ACHN (cell line): ENCODE measurements around the gene MAGI2.
"Not testable (repeated sequence)": the region's sequence is repeated elsewhere in the genome, so short reads cannot be mapped to it uniquely, and the experiment has no call there.

Source experiments
- DNase-seq: peaks from one replicate; pipeline ENCODE4 v3.0.0-alpha.2; 2015
- in situ Hi-C: cut with HindIII; loops from 2 replicates; pipeline ENCODE4 v1.10.0; 2017; ENCODE audit warnings: low sequenced_read_pairs, low pct_ligation_motif_present, low pct_unique_long_range_greater_than_20kb

Gene MAGI2

DNA sequence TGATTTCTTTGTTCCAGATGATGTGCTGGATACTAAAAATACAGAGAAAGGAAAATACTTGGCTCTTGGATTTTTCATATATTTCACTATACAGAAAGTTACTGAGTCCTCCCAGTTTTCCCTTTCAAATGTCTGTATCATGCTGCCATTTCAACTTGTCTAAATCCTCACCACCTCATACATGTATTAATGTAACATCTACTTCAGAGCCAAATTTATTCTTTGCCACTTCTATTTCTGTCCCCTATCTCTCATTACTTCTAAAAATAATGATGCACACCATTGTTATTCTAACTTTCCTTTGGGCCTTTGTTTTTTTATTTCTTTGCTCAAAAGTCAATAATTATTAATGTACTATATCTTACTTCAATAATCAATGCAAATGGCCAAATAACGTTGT, 312.2 kb downstream of the MAGI2 start:
- DNase-seq = no peak
- in situ Hi-C loops = no loop called here

DNA sequence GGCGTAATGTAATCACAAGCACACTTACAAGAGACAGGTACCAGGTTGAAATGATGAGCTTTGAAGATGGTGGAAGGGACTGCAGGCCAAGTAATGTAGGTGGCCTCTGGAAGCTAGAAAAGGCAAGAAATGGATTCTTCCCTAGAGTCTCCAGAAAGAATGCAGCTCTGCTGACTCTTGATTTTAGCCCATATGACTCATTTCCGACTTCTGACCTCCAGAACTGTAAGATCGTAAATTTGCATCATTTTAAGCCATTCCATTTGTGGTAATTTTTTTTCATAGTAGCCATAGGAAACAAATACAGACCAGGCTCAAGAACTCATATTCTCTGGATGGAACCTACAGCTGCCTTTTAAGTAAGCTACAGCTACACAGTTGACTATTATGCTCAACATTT, 315.5 kb downstream of the MAGI2 start:
- in situ Hi-C loops = no loop called here
- DNase-seq = no peak

DNA sequence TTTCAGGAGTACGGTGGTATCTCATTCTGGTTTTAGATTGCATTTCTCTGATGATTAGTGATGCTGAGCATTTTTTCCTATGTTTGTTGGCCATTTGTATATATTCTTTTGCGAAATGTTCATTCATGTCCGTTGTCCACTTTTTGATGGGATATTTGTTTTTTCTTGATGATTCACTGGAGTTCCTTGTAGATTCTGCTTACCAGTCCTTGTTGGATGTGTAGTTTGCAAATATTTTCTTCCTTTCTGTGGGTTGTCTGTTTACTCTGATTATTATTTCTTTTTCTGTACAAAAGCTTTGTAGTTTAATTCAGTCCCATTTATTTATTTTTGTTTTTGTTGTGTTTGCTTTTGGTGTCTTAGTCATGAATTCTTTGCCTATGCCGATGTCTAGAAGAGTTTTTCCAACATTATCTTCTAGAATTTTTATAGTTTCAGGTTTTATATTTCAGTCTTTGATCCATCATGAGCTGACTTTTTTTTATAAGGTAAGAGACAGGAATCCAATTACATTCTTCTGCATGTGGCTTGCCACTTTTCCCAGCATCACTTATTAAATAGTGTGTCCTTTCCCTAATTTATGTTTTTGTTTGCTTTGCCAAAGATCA, 320.5 kb downstream of the MAGI2 start:
- in situ Hi-C loops = no loop called here
- DNase-seq = no peak

DNA sequence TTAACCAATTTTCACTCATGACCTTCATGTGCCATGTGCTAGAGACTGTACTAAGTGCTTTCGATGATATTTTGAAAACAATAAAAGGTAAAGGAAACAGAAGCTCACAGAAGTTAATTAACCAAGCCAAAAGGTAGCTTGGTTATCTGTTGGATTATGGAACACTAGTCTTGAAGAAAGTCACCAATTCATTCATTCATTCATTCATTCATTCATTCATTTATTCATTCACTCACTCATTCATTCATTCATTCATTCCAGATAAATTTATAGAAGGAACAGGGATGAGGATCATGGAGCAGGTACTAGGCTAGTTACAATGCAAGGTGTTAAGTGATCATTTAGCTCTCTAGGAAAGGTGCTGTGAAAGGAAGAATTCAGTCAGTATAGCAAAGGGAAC, 322.8 kb downstream of the MAGI2 start:
- in situ Hi-C loops = no loop called here
- no peak for DNase-seq

DNA sequence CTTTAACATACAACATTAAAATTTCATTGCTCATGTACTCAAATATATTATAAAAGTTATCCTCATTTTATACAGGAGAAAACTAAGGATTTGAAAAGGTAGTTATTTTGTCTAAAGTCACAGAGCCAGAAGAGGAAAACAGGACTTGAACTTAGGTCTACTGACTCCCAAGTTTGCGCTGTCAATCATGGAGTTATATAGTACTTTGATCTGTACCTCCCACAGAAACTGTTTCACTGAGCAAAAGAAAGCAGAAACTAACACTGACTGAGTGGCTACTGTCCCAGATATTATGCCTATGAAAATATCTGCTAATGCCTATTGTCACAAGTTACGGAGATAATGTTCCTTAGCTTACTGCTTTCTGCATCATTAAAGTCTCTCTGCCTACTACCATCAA, 329.1 kb downstream of the MAGI2 start:
- in situ Hi-C loops = no loop called here
- DNase-seq = no peak

DNA sequence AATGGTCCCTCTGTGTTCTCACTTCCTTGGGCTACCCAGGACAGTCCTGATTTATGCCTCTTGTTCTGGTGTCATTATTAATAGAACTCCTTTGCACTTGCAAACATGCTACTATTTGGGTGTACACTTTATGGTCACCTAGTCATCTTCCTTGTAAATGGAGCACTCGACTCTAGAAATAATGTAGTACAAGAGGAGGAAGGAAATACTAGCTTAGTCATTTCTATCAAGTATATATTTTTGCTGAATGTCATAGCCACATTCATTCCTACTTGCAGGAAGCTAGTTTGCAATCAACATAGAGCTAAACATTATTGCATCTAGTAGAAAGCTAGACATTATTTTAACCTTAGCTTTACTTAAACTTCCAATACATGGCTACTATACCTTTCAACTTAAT, 335.3 kb downstream of the MAGI2 start:
- no peak for DNase-seq
- in situ Hi-C loops = no loop called here

DNA sequence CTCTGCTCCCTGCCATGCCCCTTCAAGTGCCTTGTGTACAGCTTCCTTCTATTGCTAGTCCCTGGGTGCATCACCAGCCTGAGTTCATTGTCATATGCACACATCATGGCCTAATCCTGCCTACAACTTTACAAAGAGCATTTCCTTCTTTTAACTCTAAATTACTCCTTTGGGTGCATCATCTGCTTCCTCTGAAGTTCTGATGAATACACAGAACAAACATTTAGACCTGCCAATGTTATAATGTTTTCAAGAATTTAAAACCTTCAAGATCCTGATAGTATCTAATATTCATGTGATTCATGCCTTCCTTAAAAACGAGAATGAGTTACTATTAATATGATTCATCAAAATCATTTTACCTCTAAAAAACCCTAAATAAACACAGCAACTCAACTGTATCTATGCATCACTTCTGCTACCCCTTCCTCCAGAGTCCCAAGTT, 357.1 kb downstream of the MAGI2 start:
- no peak for DNase-seq
- in situ Hi-C loops = no loop called here

DNA sequence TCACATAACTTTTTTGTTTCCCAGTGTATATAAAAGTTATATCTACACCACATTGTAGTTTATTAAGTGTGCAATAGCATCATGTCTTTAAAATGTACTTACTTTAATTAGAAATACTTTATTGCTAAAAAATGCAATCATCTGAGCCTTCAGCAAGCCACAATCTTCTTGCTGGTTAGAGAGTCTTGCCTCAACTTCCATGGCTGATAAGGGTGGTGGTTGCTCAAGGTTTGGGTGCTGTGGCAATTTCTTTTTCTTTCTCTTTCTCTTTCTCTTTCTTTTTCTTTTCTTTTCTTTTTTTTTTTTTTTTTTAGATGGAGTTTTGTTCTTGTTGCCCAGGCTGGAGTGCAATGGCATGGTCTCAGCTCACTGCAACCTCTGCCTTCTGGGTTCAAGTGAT, 360.0 kb downstream of the MAGI2 start:
- no peak for DNase-seq
- in situ Hi-C loops = no loop called here

DNA sequence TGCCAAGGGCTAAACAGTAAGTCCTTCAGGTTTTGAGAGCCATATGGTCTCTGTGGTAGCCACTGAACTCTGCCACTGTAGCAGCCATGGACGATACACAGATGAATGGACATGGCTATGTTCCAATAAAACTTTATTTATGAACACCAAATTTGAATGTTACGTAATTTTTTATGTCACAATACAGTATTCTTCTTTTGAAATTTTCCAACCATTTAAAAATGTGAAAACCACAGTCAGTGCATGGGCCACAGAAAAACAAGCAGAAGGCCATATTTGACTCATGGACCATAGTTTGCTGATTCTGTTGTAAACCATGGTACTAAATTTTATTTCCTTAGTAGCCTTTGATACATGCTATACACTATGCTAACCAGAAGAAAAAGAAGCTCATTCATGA, 361.8 kb downstream of the MAGI2 start:
- DNase-seq = no peak
- in situ Hi-C loops = no loop called here

DNA sequence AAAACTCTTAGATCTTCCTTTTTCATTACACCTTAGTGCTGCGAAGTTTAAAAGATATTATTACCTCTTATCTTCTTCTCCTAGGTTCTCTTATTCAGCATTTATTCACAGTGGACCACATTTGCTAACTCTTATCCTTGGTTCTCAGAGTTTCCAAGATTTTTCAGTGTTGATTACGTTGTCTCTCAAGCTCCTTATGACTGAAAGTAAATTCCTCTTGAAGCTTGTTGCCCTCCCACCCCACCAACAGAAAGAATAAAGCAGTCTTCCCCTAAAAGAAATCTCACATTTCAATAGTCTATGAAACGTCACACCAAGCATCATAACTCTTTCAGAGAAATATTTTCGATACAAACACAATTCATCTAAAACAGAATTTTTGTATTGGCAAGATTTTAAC, 362.5 kb downstream of the MAGI2 start:
- no peak for DNase-seq
- in situ Hi-C loops = no loop called here

DNA sequence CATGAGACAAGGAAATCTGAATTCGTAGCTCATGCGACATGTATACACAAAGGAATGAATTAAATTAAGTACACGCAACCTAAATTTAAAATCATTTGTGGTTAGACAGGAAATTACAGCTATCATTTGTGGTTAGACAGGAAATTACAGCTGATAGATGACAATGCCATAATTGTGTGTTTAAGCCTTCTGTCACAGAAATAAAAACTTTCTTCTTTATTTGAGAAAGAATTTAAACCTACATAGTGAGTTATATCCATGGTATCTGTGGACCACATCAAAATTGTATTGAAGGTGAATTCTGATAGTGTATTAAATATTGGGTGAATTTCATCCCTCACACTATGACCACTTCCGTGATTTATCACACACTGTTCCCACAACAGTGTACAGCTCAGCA, 362.9 kb downstream of the MAGI2 start:
- no peak for DNase-seq
- in situ Hi-C loops = no loop called here

DNA sequence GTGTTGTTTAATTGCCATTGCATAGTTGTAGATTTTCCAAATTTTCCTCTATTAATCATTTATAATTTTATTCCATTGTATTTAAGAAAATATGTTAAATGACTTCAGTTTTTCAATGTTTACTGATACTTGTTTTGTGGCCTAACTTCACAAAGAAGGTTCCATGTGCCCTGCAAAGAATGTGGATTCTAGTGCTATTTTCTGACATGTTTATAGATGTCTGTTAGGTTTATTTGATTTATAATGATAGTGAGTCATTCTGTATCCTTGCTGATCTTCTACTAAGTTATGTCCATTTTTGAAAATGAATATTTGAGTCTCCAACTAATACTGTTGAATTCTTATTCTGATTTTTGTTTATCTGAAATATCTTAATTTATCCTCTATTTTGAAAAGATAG, 369.0 kb downstream of the MAGI2 start:
- no peak for DNase-seq
- in situ Hi-C loops = no loop called here

DNA sequence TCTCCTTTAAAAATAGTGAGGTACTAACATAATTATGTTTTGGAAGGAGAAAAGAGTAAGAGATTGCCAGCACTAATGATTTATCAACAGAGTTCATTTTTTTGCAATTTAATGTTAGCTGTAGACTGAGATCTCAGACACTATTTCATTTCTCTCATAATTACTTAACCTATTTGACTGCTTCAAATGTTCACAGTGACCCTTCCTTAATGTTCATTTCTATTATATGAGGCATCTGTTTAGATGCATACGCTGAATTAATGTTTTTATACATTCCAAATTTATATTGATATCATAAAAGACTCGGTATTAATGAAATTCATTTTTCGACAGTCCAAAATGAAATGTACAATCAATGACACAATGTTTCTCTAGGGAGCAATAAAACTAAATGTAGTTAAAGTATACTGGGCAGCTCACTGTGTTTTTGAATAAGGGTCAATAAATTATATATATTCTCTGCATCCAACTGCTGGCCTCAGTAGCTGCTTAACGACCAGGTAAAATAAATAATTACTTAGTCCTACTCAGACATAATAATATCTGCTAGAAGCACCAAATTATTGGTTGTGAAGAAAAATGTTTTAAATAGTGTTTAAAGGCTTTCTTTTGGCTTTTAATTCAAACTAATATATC, 373.4 kb downstream of the MAGI2 start:
- no peak for DNase-seq
- in situ Hi-C loops = no loop called here

DNA sequence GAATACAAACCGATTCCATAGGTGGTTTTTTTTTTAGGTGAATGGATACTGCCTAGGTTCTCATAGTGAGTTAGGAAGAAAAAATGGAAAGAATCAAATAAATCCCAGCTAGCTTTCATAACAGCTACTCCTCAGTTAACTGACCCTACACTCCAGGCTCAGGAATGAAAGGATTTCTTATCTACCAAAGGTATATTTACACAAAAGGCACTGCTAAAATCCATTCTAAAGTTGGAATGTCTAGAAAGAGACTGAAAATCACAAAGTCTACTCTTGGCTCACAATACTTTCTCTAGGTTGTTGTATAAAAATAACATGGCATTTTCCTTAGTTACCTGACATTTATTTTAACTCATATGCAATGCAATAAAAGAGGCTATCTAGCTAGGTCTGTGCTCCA, 375.2 kb downstream of the MAGI2 start:
- in situ Hi-C loops = no loop called here
- no peak for DNase-seq

DNA sequence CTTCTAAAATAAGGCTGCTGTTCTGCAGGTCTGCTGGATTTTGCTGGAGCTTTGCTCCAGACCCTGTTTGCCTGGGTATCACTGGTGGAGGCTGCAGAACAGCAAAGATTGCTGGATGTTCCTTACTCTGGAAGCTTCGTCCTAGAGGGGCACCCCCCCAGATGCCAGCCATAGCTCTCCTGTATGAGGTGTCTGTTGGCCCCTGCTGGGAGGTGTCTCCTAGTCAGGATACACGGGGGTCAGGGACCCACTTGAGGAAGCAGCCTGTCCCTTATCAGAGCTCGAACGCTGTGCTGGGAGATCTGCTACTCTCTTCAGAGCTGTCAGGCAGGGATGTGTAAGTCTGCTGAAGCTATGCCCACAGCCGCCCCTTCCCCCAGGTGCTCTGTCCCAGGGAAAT, 382.3 kb downstream of the MAGI2 start:
- DNase-seq, in situ Hi-C loops: not testable (repeated sequence)

DNA sequence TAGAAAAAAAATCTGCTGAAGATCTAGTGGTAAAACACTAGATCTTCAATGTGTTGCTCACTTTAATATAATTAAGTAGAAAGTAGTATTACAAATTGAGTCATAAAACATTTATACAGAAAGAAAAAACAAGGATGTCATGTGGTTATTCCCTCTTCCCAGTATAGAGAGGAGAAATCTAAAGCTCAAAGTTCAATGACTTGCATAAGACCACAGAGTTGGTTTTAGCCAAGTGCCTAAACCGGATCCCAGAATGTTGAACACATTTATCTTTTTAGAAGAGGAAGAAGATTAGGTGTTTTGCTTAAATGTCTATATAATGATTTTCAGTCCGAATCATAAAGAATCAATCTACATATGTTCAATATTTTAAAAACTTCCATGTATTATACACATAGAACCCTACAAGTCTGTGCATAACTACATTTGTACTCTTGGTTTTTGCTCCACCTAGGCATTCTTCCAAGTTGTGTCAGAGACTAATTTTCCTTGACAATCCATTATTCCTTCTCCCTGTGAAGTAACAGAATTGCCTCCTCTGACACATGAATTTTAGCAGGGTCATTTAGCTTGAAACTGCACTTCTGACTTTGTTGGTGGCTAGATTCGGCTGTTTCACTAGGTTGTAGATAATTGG, 389.2 kb downstream of the MAGI2 start:
- in situ Hi-C loops = no loop called here
- no peak for DNase-seq

DNA sequence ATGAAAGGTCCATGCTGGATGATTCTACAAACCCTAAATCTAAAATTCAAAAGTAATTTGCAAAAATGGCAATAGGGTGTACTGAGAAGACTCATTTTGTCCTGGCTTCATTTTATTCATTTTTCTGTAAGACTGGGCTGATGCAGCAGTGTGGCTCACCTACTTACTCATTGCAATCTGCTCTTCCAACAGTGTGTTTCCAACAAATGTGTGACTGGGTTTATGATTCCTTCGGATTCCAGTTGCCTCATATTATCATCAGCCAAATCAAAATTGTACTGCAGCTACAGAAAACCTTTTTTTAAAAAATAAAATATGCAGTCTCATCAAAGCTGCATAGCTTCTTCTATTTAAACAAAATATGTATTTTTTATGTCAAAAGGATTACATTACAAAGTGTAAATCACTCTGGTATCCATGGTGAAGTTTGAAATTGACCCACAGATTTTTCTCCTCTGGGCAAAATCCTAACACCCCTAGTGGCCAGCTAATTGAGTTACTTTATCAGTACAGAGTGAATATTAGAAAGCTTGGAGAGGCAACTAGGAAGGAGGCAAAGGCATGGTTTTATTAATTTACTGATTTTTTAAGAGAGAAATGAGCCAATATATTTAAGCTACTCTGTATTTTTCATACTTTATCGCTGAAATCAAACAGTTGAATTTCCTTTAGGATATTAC, 390.3 kb downstream of the MAGI2 start:
- in situ Hi-C loops = no loop called here
- no peak for DNase-seq

DNA sequence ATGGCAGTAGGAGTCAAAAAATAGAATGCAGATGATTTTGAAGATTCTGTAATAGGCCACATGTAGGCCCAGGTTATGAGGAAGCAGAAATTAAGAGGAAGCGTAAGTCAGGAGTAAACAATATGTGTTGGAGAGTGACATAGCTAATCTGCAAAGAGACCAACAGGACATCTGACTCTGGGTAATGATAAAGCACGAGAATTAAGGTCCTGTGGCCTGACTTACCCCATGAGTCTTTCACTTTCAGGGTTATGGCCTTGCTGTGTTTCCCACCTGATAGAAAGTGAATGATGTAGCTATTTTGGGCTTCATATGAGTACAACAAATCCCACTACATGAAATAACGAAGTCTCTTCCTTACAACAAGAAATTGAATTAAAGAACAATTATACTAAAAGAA, 393.0 kb downstream of the MAGI2 start:
- in situ Hi-C loops = no loop called here
- DNase-seq = no peak

DNA sequence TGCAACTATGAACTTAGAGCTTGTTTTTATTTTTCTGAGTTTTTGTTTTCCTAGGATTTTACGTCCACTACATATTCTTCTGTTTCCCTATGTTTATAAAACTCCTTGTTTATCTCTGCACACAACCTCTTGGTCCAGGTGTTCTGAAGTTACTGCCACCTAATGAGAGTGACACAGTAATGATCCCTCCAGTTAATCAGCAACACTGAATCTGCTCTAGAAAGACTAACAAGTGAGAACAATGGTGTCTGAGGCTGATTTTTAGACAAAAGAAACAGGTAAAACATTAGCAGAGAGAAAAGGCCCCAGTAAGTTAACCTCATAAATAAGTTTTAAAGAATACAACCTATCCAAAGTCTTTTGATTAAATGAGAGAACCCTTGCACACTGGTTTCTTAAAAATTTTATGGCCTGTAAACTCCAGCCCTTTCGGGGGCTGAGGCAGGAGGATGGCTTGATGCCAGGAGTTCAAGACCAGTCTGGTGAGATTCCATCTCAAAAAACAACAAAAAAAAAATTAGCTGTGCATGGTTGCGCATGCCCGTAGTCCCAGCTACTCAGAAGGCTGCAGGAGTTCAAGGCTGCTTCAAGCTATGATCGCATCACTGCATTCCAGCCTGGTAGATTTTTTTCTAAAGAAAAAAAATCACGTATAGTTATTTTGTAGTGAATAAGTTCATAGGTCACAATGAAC, 397.6 kb downstream of the MAGI2 start:
- in situ Hi-C loops = no loop called here
- DNase-seq = no peak
